IMR-90 (cell line): ENCODE results near the gene GAS7. TPM values are rescaled to one million over a fixed set of nuclear protein-coding genes. Genes with fewer than 3 reads are reported as not detected.

Experiments
- ATAC-seq: fragments of 200-7000 bp; cut with Tn5 transposase; 2 replicates; pipeline ENCODE4 v1.9.1; 2020; ENCODE audit warnings: low read depth, mild to moderate bottlenecking, moderate library complexity
- BruUV-seq: library from RNA; stranded (reverse); fragments of 400-500 nt; replicated peaks from 2 replicates; lab custom pipeline; 2021; lab: Mats Ljungman, UMichigan
- CTCF ChIA-PET: fragments of 300-600 bp; formaldehyde crosslinking; extraction: SDS; loops from one replicate; lab custom pipeline; 2021; ENCODE audit warnings: antibody characterized with exemption; lab: Yijun Ruan, JAX
- POLR2A ChIA-PET: fragments of 300-600 bp; sonication (Branson Sonifier 250); formaldehyde crosslinking; loops from one replicate; lab custom pipeline; 2022; ENCODE audit warnings: antibody characterized with exemption; ENCODE audit not compliant: unreplicated experiment; lab: Charles Lee
- DNase-seq: peaks from one replicate; pipeline ENCODE4 v3.0.0; 2013
- H2AFZ ChIP-seq: replicated peaks from 2 replicates; pipeline ENCODE3; 2013; ENCODE audit warnings: low read length, mild to moderate bottlenecking; ENCODE audit not compliant: poor library complexity
- H2AK5ac ChIP-seq: 2 replicates; pipeline ENCODE4 v1.6.1; 2013; ENCODE audit warnings: low read depth, low read length, inconsistent platforms
- H2AK9ac ChIP-seq: replicated peaks from 2 replicates; pipeline ENCODE3; 2013; ENCODE audit warnings: mild to moderate bottlenecking, low read depth, low read length, moderate library complexity; ENCODE audit not compliant: poor library complexity
- H2BK120ac ChIP-seq: 2 replicates; pipeline ENCODE4 v1.6.1; 2013; ENCODE audit warnings: low read depth, low read length, inconsistent platforms
- H2BK15ac ChIP-seq: 3 replicates; pipeline ENCODE4 v1.6.1; 2013; ENCODE audit warnings: low read depth, low read length, inconsistent platforms
- H2BK20ac ChIP-seq: 2 replicates; pipeline ENCODE4 v1.6.1; 2013; ENCODE audit warnings: low read depth, mild to moderate bottlenecking, inconsistent platforms, low read length, moderate library complexity
- H2BK5ac ChIP-seq: 2 replicates; pipeline ENCODE4 v1.6.1; 2013; ENCODE audit warnings: mild to moderate bottlenecking, low read depth, low read length, inconsistent platforms; ENCODE audit not compliant: poor library complexity, severe bottlenecking
- H3K14ac ChIP-seq: replicated peaks from 2 replicates; pipeline ENCODE4 v1.6.1; 2013; ENCODE audit warnings: low read depth, low read length, inconsistent platforms
- H3K18ac ChIP-seq: 2 replicates; pipeline ENCODE4 v1.6.1; 2013; ENCODE audit warnings: low read depth, low read length, control low read depth
- H3K23ac ChIP-seq: 2 replicates; pipeline ENCODE4 v1.6.1; 2013; ENCODE audit warnings: low read depth, low read length, inconsistent platforms
- H3K27ac ChIP-seq: 2 replicates; pipeline ENCODE4 v1.5.1; 2013; ENCODE audit warnings: mild to moderate bottlenecking, control low read depth, low read length; ENCODE audit not compliant: insufficient read depth
- H3K27me3 ChIP-seq: 2 replicates; pipeline ENCODE4 v1.6.1; 2013; ENCODE audit warnings: low read length; ENCODE audit not compliant: control insufficient read depth, insufficient read depth
- H3K36me3 ChIP-seq: 2 replicates; pipeline ENCODE4 v1.6.1; 2013; ENCODE audit warnings: low read length, mixed read lengths; ENCODE audit not compliant: control insufficient read depth, insufficient read depth
- H3K4ac ChIP-seq: 2 replicates; pipeline ENCODE4 v1.6.1; 2013; ENCODE audit warnings: low read depth, low read length, inconsistent platforms
- H3K4me1 ChIP-seq: 2 replicates; pipeline ENCODE4 v1.6.1; 2013; ENCODE audit warnings: low read length, mixed read lengths; ENCODE audit not compliant: control insufficient read depth, insufficient read depth
- H3K4me2 ChIP-seq: 2 replicates; pipeline ENCODE4 v1.6.1; 2013; ENCODE audit warnings: low read depth, mild to moderate bottlenecking, control low read depth, low read length, moderate library complexity
- H3K4me3 ChIP-seq: 2 replicates; pipeline ENCODE4 v1.5.1; 2013; ENCODE audit warnings: low read depth, mild to moderate bottlenecking, control low read depth, low read length, moderate library complexity; ENCODE audit not compliant: insufficient read depth
- H3K56ac ChIP-seq: 2 replicates; pipeline ENCODE4 v1.6.1; 2013; ENCODE audit warnings: low read length, inconsistent platforms; ENCODE audit not compliant: insufficient read depth; ENCODE audit errors: extremely low read depth
- H3K79me1 ChIP-seq, 2 experiments: 2 replicates each; pipeline ENCODE4 v1.6.1; 2013; ENCODE audit warnings: low read length in 2 of 2, inconsistent platforms in 1 of 2, low read depth in 1 of 2
- H3K9ac ChIP-seq: 2 replicates; pipeline ENCODE4 v1.6.1; 2013; ENCODE audit warnings: low read depth, low read length, control low read depth
- H3K9me1 ChIP-seq: 2 replicates; pipeline ENCODE4 v1.6.1; 2013; ENCODE audit warnings: low read length, inconsistent platforms; ENCODE audit not compliant: insufficient read depth
- H3K9me3 ChIP-seq: 2 replicates; pipeline ENCODE4 v1.6.1; 2013; ENCODE audit warnings: low read length; ENCODE audit not compliant: control insufficient read depth, insufficient read depth
- H4K20me1 ChIP-seq: 2 replicates; pipeline ENCODE4 v1.6.1; 2013; ENCODE audit warnings: low read length, inconsistent platforms; ENCODE audit not compliant: insufficient read depth
- H4K5ac ChIP-seq: 2 replicates; pipeline ENCODE4 v1.6.1; 2013; ENCODE audit warnings: mild to moderate bottlenecking, low read depth, low read length, control low read depth
- H4K8ac ChIP-seq, 2 experiments: 2 replicates each; pipeline ENCODE4 v1.6.1; 2013; ENCODE audit warnings: low read depth in 2 of 2, low read length in 2 of 2, control low read depth in 1 of 2, inconsistent platforms in 1 of 2
- H4K91ac ChIP-seq: 2 replicates; pipeline ENCODE4 v1.6.1; 2013; ENCODE audit warnings: low read depth, low read length, inconsistent platforms; ENCODE audit not compliant: insufficient read depth
- CEBPB ChIP-seq: IDR thresholded peaks from 2 replicates; pipeline ENCODE4 v1.6.1; 2012; ENCODE audit warnings: low read depth, low read length, improper control_type of control experiment
- CHD1 ChIP-seq: IDR thresholded peaks from 2 replicates; pipeline ENCODE4 v1.6.1; 2012; ENCODE audit warnings: low read depth, low read length, improper control_type of control experiment
- CTCF ChIP-seq: conservative IDR thresholded peaks from 2 replicates; pipeline ENCODE4 v1.5.1; 2012; ENCODE audit warnings: mild to moderate bottlenecking, low read depth, low read length, improper control_type of control experiment
- FOS ChIP-seq: fragments of 150-350 bp; IDR thresholded peaks from 2 replicates; pipeline ENCODE4 v1.6.1; 2016; ENCODE audit warnings: low read depth, low read length
- MAFK ChIP-seq: IDR thresholded peaks from 2 replicates; pipeline ENCODE4 v1.6.1; 2012; ENCODE audit warnings: low read depth, low read length, improper control_type of control experiment
- MXI1 ChIP-seq: IDR thresholded peaks from 2 replicates; pipeline ENCODE4 v1.6.1; 2012; ENCODE audit warnings: low read depth, mild to moderate bottlenecking, low read length, moderate library complexity, borderline replicate concordance
- RAD21 ChIP-seq: IDR thresholded peaks from 2 replicates; pipeline ENCODE4 v1.6.1; 2012; ENCODE audit warnings: low read length, improper control_type of control experiment
- USF2 ChIP-seq: fragments of 150-350 bp; IDR thresholded peaks from 2 replicates; pipeline ENCODE4 v1.6.1; 2017; ENCODE audit warnings: mild to moderate bottlenecking, antibody characterized with exemption, low read length, low read depth
- WGBS, 2 experiments: methylation state at CpG; one replicate each; pipeline versions ENCODE4 v1.1.5 to v1.1.7; 2013; ENCODE audit warnings: missing lambda C conversion rate in 2 of 2; ENCODE audit not compliant: insufficient read length in 1 of 2; ENCODE audit errors: extremely low coverage in 2 of 2; 5-methylcytosine and 5-hydroxymethylcytosine counted together
- dilution Hi-C: fragments of 300-500 bp; cut with HindIII; formaldehyde crosslinking; loops from one replicate; pipeline ENCODE4 v1.14.3; 2018; ENCODE audit warnings: low sequenced_read_pairs; ENCODE audit not compliant: unreplicated experiment
- in situ Hi-C: fragments of 300-500 bp; cut with MboI; formaldehyde crosslinking; loops from 3 replicates; pipeline ENCODE4 v1.14.3; 2019; ENCODE audit warnings: low sequenced_read_pairs, inconsistent platforms, mixed read lengths
- intact Hi-C: fragments of 100-400 bp; cut with micrococcal nuclease; formaldehyde crosslinking; loops from 2 replicates; pipeline ENCODE4 v1.10.0; 2022
- polyA plus RNA-seq, 3 experiments: library from polyadenylated mRNA; depleted of rRNA; stranded (reverse); fragments of >200 nt; gene quantifications; 2 replicates each; pipeline ENCODE4 v1.2.3, GENCODE V29; 2012; ENCODE audit warnings: low replicate concordance in 1 of 3
- total RNA-seq: library from RNA; depleted of rRNA; stranded (reverse); fragments of >200 nt; gene quantifications from 2 replicates; pipeline ENCODE4 v1.2.3, GENCODE V29; 2012
- TF ChIP-seq, protein P1 (sequence below): fragments of 150-350 bp; IDR thresholded peaks from 2 replicates; pipeline ENCODE4 v1.6.1; 2016; ENCODE audit warnings: low read depth, mild to moderate bottlenecking, low read length, moderate library complexity, borderline replicate concordance

GAS7 gene
- total and polyA plus RNA-seq, 2 of the 4 experiments (the other 2 are of a cell fraction), result 4.6 to 5.0 TPM

- H3K4me1 ChIP-seq, result peaks cover 13% of the 10 kb centered on the region
- no peak overlapping the region for H2AK9ac ChIP-seq
- H2BK15ac ChIP-seq, result no peak overlapping the region
- no peak overlapping the region for H4K91ac ChIP-seq
- WGBS, 2 experiments, result 91% methylated on average over 9 of the region's 9 CpGs; no CpG with 5 or more reads in 1 of the 2 experiments
- H4K8ac ChIP-seq, result no peak overlapping the region; a peak in 1 of 4 replicates
- no peaks in the 10 kb centered on the region for H3K36me3 ChIP-seq
- TF ChIP-seq RAD21 (no peak), MAFK (no peak), CTCF (no peak), USF2 (no peak), CEBPB (no peak), FOS (no peak), CHD1 (no peak), MXI1 (no peak)
- TF ChIP-seq, protein P1, sequence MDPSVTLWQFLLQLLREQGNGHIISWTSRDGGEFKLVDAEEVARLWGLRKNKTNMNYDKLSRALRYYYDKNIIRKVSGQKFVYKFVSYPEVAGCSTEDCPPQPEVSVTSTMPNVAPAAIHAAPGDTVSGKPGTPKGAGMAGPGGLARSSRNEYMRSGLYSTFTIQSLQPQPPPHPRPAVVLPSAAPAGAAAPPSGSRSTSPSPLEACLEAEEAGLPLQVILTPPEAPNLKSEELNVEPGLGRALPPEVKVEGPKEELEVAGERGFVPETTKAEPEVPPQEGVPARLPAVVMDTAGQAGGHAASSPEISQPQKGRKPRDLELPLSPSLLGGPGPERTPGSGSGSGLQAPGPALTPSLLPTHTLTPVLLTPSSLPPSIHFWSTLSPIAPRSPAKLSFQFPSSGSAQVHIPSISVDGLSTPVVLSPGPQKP, result no peak
- H2BK20ac ChIP-seq, result no peak overlapping the region
- dilution Hi-C loops (no loop called here), in situ Hi-C loops (no loop called here), intact Hi-C loops (no loop called here)
- no peak for ATAC-seq
- no peak overlapping the region for H3K27ac ChIP-seq
- H2AFZ ChIP-seq, result no peak overlapping the region
- no peak overlapping the region for H3K9ac ChIP-seq
- peaks cover 3 to 4% of the 10 kb centered on the region in 2 experiments; a peak in 2 of 4 replicates for H3K79me1 ChIP-seq
- H3K9me3 ChIP-seq, result no peaks in the 10 kb centered on the region; the same call in 1 of the 2 replicates
- H3K4me2 ChIP-seq, result no peak overlapping the region
- H4K20me1 ChIP-seq, result no peaks in the 10 kb centered on the region
- H4K5ac ChIP-seq, result no peak overlapping the region
- no peak overlapping the region for H3K18ac ChIP-seq
- ChIA-PET POLR2A (no interaction called here), CTCF (interaction anchor here (0.6 kb wide), 1 partner anchor 102 kb away, joined by 5 read pairs; no protein-coding TSS in a partner anchor)
- no peak overlapping the region for H2BK120ac ChIP-seq
- no peak overlapping the region for H3K56ac ChIP-seq
- no peak overlapping the region for H2BK5ac ChIP-seq
- H2AK5ac ChIP-seq, result no peak overlapping the region
- no peak for DNase-seq
- H3K4me3 ChIP-seq, result no peak overlapping the region
- no peak overlapping the region for H3K4ac ChIP-seq
- no peak overlapping the region for H3K23ac ChIP-seq
- BruUV-seq, result no TSS peak
- H3K27me3 ChIP-seq, result no peaks in the 10 kb centered on the region
- H3K14ac ChIP-seq, result no peak overlapping the region
- peaks cover 4% of the 10 kb centered on the region; the same call in 1 of the 2 replicates for H3K9me1 ChIP-seq
Observed at GRCh38 chr17:10111907-10112452, 86.4 kb downstream of the GAS7 start.
